Parathyroid adenoma (tissue), 2 donors: Measurements from ENCODE around the gene PPP1R14D.

ENCODE experiments used
- H2AFZ ChIP-seq: fragments of 300-600 bp; sonication (generic); one replicate; pipeline ENCODE4 v1.7.0; 2017; ENCODE audit warnings: antibody characterized with exemption, mild to moderate bottlenecking
- H3K27ac ChIP-seq: fragments of 300-600 bp; sonication (generic); one replicate; pipeline ENCODE4 v1.7.0; 2017
- H3K27me3 ChIP-seq: fragments of 300-600 bp; sonication (generic); one replicate; pipeline ENCODE4 v1.7.0; 2017; ENCODE audit warnings: low read length; ENCODE audit not compliant: control insufficient read depth, insufficient read depth
- H3K36me3 ChIP-seq: fragments of 300-600 bp; sonication (generic); one replicate; pipeline ENCODE4 v1.7.0; 2017; ENCODE audit warnings: low read length; ENCODE audit not compliant: control insufficient read depth, insufficient read depth
- H3K4me1 ChIP-seq: fragments of 300-600 bp; sonication (generic); one replicate; pipeline ENCODE4 v1.7.0; 2017; ENCODE audit warnings: control low read depth
- H3K4me2 ChIP-seq: fragments of 300-600 bp; sonication (generic); one replicate; pipeline ENCODE4 v1.7.0; 2017; ENCODE audit warnings: low read length
- H3K4me3 ChIP-seq: fragments of 300-600 bp; sonication (generic); one replicate; pipeline ENCODE4 v1.7.0; 2017; ENCODE audit warnings: low read depth, low read length
- H3K79me2 ChIP-seq: fragments of 300-600 bp; sonication (generic); one replicate; pipeline ENCODE4 v1.7.0; 2017; ENCODE audit warnings: control low read depth
- H3K9ac ChIP-seq: fragments of 300-600 bp; sonication (generic); one replicate; pipeline ENCODE4 v1.7.0; 2017; ENCODE audit warnings: mild to moderate bottlenecking
- H3K9me3 ChIP-seq: fragments of 300-600 bp; sonication (generic); one replicate; pipeline ENCODE4 v1.7.0; 2017; ENCODE audit warnings: low read length; ENCODE audit not compliant: control insufficient read depth
- CTCF ChIP-seq: fragments of 300-600 bp; sonication (generic); IDR thresholded peaks from one replicate; pipeline ENCODE4 v1.7.0; 2017; ENCODE audit warnings: antibody characterized with exemption, mild to moderate bottlenecking
- donor health status: primary hyperparathyroidism.

PPP1R14D gene

GRCh38 chr15:40828447-40829036 lies at the start of gene PPP1R14D:
Gene PPP1R14D (minus strand): TSS chr15:40828708. CDS start chr15:40828641, 67 bp downstream.
- H3K4me3 ChIP-seq = no peak within 1 kb of the TSS
- no peak for TF ChIP-seq CTCF
- no peak within 1 kb of the TSS for H3K27ac ChIP-seq
- H3K27me3 ChIP-seq = no peaks in the 10 kb centered on the region
- H3K79me2 ChIP-seq = no peaks in the 10 kb centered on the region
- no peaks in the 10 kb centered on the region for H3K9me3 ChIP-seq
- no peak within 1 kb of the TSS for H3K4me2 ChIP-seq
- no peaks in the 10 kb centered on the region for H3K36me3 ChIP-seq
- H2AFZ ChIP-seq = no peak within 1 kb of the TSS
- H3K4me1 ChIP-seq = peaks cover 13% of the 10 kb centered on the region
- no peak within 1 kb of the TSS for H3K9ac ChIP-seq

- H3K9me3 ChIP-seq = no peaks in the 10 kb centered on the region
- no peak overlapping the region for H2AFZ ChIP-seq
- H3K9ac ChIP-seq = no peak overlapping the region
- no peak for TF ChIP-seq CTCF
- H3K27ac ChIP-seq = no peak overlapping the region
- no peaks in the 10 kb centered on the region for H3K27me3 ChIP-seq
- H3K4me2 ChIP-seq = no peak overlapping the region
- H3K36me3 ChIP-seq = no peaks in the 10 kb centered on the region
- no peak overlapping the region for H3K4me3 ChIP-seq
- no peaks in the 10 kb centered on the region for H3K4me1 ChIP-seq
- no peaks in the 10 kb centered on the region for H3K79me2 ChIP-seq
Observed at GRCh38 chr15:40877694-40878093, 49.2 kb upstream of the PPP1R14D start.

- H3K4me1 ChIP-seq = no peaks in the 10 kb centered on the region
- no peak for TF ChIP-seq CTCF
- H3K9me3 ChIP-seq = no peaks in the 10 kb centered on the region
- no peak overlapping the region for H3K4me2 ChIP-seq
- H3K36me3 ChIP-seq = no peaks in the 10 kb centered on the region
- H3K27me3 ChIP-seq = no peaks in the 10 kb centered on the region
- no peaks in the 10 kb centered on the region for H3K79me2 ChIP-seq
- no peak overlapping the region for H3K9ac ChIP-seq
- H3K27ac ChIP-seq = no peak overlapping the region
- H3K4me3 ChIP-seq = no peak overlapping the region
- no peak overlapping the region for H2AFZ ChIP-seq
Observed at GRCh38 chr15:40875991-40876730, 47.7 kb upstream of the PPP1R14D start.

GRCh38 chr15:40873694-40874561 lies 45.4 kb upstream of the PPP1R14D start, which contains the start of gene RHOV:
Gene RHOV (minus strand): TSS chr15:40874234. CDS start chr15:40874139, 95 bp downstream.
- Histone ChIP-seq H3K4me1 (no peaks in the 10 kb centered on the region), H3K79me2 (no peaks in the 10 kb centered on the region), H3K4me2 (peak within 1 kb of the TSS; percentile 63), H3K36me3 (no peaks in the 10 kb centered on the region), H3K9me3 (no peaks in the 10 kb centered on the region), H3K27ac (no peak within 1 kb of the TSS), H3K27me3 (no peaks in the 10 kb centered on the region), H2AFZ (peak within 1 kb of the TSS; percentile 81), H3K9ac (no peak within 1 kb of the TSS), H3K4me3 (peak within 1 kb of the TSS; percentile 47)
- peak; percentile 20 for TF ChIP-seq CTCF
